Ammon's horn (tissue), 1 donor: ENCODE data around the gene TEX264.
"Not testable (repeated sequence)": the region's sequence is repeated elsewhere in the genome, so short reads cannot be mapped to it uniquely, and the experiment has no call there.

Experiments
- DNase-seq: peaks from one replicate; pipeline ENCODE4 v3.0.0-alpha.2; 2016; ENCODE audit warnings: low spot score

Gene TEX264

GRCh38 chr3:51716805-51717204 lies 45.8 kb downstream of the TEX264 start:
- no peak for DNase-seq

- DNase-seq: no peak
Observed at GRCh38 chr3:51717446-51717845, 46.4 kb downstream of the TEX264 start.

GRCh38 chr3:51717947-51718346 lies 46.9 kb downstream of the TEX264 start:
- DNase-seq: no peak

- peak; percentile 61 for DNase-seq
Observed at GRCh38 chr3:51718547-51719409, 47.7 kb downstream of the TEX264 start.

GRCh38 chr3:51719410-51720025 lies 48.5 kb downstream of the TEX264 start:
- no peak for DNase-seq

- DNase-seq: no peak
Observed at GRCh38 chr3:51720292-51721061, 49.4 kb downstream of the TEX264 start.

- no peak for DNase-seq
Observed at GRCh38 chr3:51721062-51721745, 50.2 kb downstream of the TEX264 start.

- no peak for DNase-seq
Observed at GRCh38 chr3:51722362-51722761, 51.3 kb downstream of the TEX264 start.

- DNase-seq: no peak
Observed at GRCh38 chr3:51727500-51727899, 56.4 kb downstream of the TEX264 start.

GRCh38 chr3:51729042-51729633 lies 58.1 kb downstream of the TEX264 start:
- no peak for DNase-seq

GRCh38 chr3:51733859-51734571 lies 63.0 kb downstream of the TEX264 start:
- DNase-seq: no peak

GRCh38 chr3:51734572-51734907 lies 63.5 kb downstream of the TEX264 start:
- no peak for DNase-seq

GRCh38 chr3:51735039-51735438 lies 64.0 kb downstream of the TEX264 start:
- no peak for DNase-seq

- no peak for DNase-seq
Observed at GRCh38 chr3:51735950-51736349, 64.9 kb downstream of the TEX264 start.

- DNase-seq: no peak
Observed at GRCh38 chr3:51739110-51739509, 68.1 kb downstream of the TEX264 start.

GRCh38 chr3:51742320-51742719 lies 71.3 kb downstream of the TEX264 start:
- DNase-seq: not testable (repeated sequence)

- DNase-seq: peak; percentile 5
Observed at GRCh38 chr3:51742978-51743377, 71.9 kb downstream of the TEX264 start.

- no peak for DNase-seq
Observed at GRCh38 chr3:51747840-51748239, 76.8 kb downstream of the TEX264 start.

- no peak for DNase-seq
Observed at GRCh38 chr3:51748327-51748726, 77.3 kb downstream of the TEX264 start.

GRCh38 chr3:51750878-51751277 lies 79.8 kb downstream of the TEX264 start:
- DNase-seq: no peak

- DNase-seq: no peak
Observed at GRCh38 chr3:51751287-51751686, 80.2 kb downstream of the TEX264 start.
